Left lung (tissue), 14 donors: ENCODE data around the gene MAU2. TPM values are rescaled to one million over a fixed set of nuclear protein-coding genes. Genes with fewer than 3 reads are reported as not detected.
A peak's percentile ranks its signal among the peaks of the same experiment; 100 is the strongest.

Experiments
- ATAC-seq: fragments of 200-7000 bp; cut with Tn5 transposase; one replicate; pipeline ENCODE4 v1.9.1; 2020; ENCODE audit warnings: moderate library complexity
- DNase-seq, 4 donors: peaks; one replicate each; pipeline ENCODE4 v3.0.0-alpha.2; 2013 to 2020
- H3K27ac ChIP-seq, 2 donors: fragments of 200-600 bp; sonication (generic) in 1 of 2; one replicate each; pipeline versions ENCODE4 v1.5.0 to v1.8.0; 2020 to 2021
- H3K27me3 ChIP-seq, 2 donors: fragments of 200-600 bp; sonication (generic) in 1 of 2; one replicate each; pipeline versions ENCODE4 v1.5.0 to v1.8.0; 2020 to 2021
- H3K36me3 ChIP-seq, 2 donors: fragments of 200-600 bp; sonication (generic) in 1 of 2; one replicate each; pipeline versions ENCODE4 v1.5.0 to v1.8.0; 2020 to 2021
- H3K4me1 ChIP-seq, 2 donors: fragments of 200-600 bp; one replicate each; pipeline ENCODE4 v1.8.0; 2021
- H3K4me3 ChIP-seq, 2 donors: fragments of 200-600 bp; sonication (generic) in 1 of 2; one replicate each; pipeline versions ENCODE4 v1.5.0 to v1.8.0; 2020 to 2021; ENCODE audit warnings: mild to moderate bottlenecking in 1 of 2
- H3K9me3 ChIP-seq, 2 donors: fragments of 200-600 bp; sonication (generic) in 1 of 2; one replicate each; pipeline versions ENCODE4 v1.5.0 to v1.8.0; 2020 to 2021
- CTCF ChIP-seq, 2 donors: fragments of 200-600 bp; sonication (generic) in 1 of 2; IDR thresholded peaks; one replicate each; pipeline versions ENCODE4 v1.5.0 to v1.8.0; 2021; ENCODE audit warnings: antibody characterized with exemption in 2 of 2
- intact Hi-C, 2 donors: fragments of 100-400 bp; cut with DNase I; formaldehyde crosslinking; loops; one replicate each; pipeline versions ENCODE4 v1.11.2 to v1.14.2; 2022
- long read RNA-seq, 12 donors: library from polyadenylated mRNA in 2 of 12; unstranded in 2 of 12; transcript quantifications; one replicate each; pipeline ENCODE4 v2.0.0 and lab custom pipeline, GENCODE V29; 2019 to 2026
- polyA plus RNA-seq, 6 donors: library from polyadenylated mRNA; unstranded; fragments of 120-200 nt; gene quantifications; one replicate each; pipeline ENCODE4 v1.2.1, GENCODE V29; 2013; ENCODE audit not compliant: insufficient read length in 6 of 6
- total RNA-seq, 2 donors: library from RNA; stranded (reverse); fragmentation: NEBNext Ultra II Directional; extraction: Animal tissue kit (Norgen Biotek cat#: 25700); gene quantifications; one replicate each; pipeline ENCODE4 v1.2.1, GENCODE V29; 2021
- donor health status: DM: no; HTN: yes; CAD: no.
- donor health status: DM: no; HTN: no; CAD: no.

The MAU2 gene, protein sequence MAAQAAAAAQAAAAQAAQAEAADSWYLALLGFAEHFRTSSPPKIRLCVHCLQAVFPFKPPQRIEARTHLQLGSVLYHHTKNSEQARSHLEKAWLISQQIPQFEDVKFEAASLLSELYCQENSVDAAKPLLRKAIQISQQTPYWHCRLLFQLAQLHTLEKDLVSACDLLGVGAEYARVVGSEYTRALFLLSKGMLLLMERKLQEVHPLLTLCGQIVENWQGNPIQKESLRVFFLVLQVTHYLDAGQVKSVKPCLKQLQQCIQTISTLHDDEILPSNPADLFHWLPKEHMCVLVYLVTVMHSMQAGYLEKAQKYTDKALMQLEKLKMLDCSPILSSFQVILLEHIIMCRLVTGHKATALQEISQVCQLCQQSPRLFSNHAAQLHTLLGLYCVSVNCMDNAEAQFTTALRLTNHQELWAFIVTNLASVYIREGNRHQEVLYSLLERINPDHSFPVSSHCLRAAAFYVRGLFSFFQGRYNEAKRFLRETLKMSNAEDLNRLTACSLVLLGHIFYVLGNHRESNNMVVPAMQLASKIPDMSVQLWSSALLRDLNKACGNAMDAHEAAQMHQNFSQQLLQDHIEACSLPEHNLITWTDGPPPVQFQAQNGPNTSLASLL
- total RNA-seq = 10 to 100 TPM; 46.7 to 50.8 TPM
- polyA plus RNA-seq = 10 to 100 TPM; 56.8 to 80.3 (median 72.6) TPM
- long read RNA-seq, donor 1, partial matches to known transcripts = 0 of 3 reads
- long read RNA-seq, donor 1, other reads (novel, unspliced or antisense) = 0 of 3 reads
- long read RNA-seq, donor 2, partial matches to known transcripts = 0 of 4 reads
- long read RNA-seq, donor 2, other reads (novel, unspliced or antisense) = 0 of 4 reads
- long read RNA-seq, donor 3, partial matches to known transcripts = 0 of 6 reads
- long read RNA-seq, donor 3, other reads (novel, unspliced or antisense) = 6 of 6 reads
- long read RNA-seq, donor 4, partial matches to known transcripts = 0 of 2 reads
- long read RNA-seq, donor 4, other reads (novel, unspliced or antisense) = 2 of 2 reads
- long read RNA-seq, donor 5, partial matches to known transcripts = 7 of 15 reads
- long read RNA-seq, donor 5, other reads (novel, unspliced or antisense) = 5 of 15 reads
- long read RNA-seq, donor 6, partial matches to known transcripts = 0 of 6 reads
- long read RNA-seq, donor 6, other reads (novel, unspliced or antisense) = 5 of 6 reads
- long read RNA-seq, donor 7 = 0 reads
- long read RNA-seq, donor 8, partial matches to known transcripts = 0 of 5 reads
- long read RNA-seq, donor 8, other reads (novel, unspliced or antisense) = 0 of 5 reads
- long read RNA-seq, donor 9 = 0 reads
- long read RNA-seq, donor 10, partial matches to known transcripts = 0 of 1 reads
- long read RNA-seq, donor 10, other reads (novel, unspliced or antisense) = 1 of 1 reads
- long read RNA-seq, donor 11 = 0 reads
- long read RNA-seq, donor 12, partial matches to known transcripts = 0 of 8 reads
- long read RNA-seq, donor 12, other reads (novel, unspliced or antisense) = 7 of 8 reads

DNA sequence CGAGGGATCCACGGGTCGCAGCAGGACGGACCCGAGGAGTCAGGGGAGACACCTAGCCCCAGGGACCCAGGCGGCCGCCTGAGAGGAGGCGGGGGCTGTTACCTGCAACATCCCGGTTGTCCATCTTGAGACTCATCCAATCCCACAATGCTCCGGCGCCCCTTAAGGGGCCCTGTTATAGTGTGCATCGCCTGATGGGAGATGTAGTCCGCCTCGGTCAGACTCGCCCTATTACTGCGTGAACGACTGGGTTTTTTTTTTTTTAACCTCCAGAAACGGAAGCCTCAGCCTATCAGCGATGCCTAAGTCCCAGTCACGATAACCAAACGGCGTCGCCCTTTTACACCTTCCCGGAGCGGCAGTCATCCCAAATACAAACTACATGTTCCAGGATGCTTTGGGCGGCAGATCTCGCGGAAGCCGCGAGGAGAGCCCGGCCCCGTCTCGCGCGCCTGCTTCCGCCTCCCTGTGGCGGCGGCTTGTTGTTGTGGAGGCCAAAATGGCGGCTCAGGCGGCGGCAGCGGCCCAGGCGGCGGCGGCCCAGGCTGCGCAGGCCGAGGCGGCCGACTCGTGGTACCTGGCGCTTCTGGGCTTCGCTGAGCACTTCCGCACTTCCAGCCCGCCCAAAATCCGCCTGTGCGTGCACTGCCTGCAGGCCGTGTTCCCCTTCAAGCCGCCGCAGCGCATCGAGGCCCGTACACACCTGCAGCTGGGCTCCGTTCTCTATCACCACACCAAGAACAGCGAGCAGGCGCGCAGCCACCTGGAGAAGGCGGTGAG, at the start of gene MAU2, which contains the start of gene SUGP1:
TSS of gene MAU2 (plus strand) at position 469 of the 780 bp plus-strand sequence. CDS start at position 500, 31 bp downstream.
TSS of gene SUGP1 (minus strand) at position 149 of the 780 bp plus-strand sequence. CDS start at position 136, 13 bp downstream.
- peaks cover 0 to 34% of the 10 kb centered on the region in 2 donors for H3K36me3 ChIP-seq
- H3K27ac ChIP-seq = peak within 1 kb of the TSS; percentile 88 to 90
- peak; percentile 27 to 38 for TF ChIP-seq CTCF (IDR thresholded peaks at IDR 0.05)
- ATAC-seq (peak; percentile 98), DNase-seq (peak; percentile 90 to 97 (median 92))
- intact Hi-C loops = no loop called here
- no peaks in the 10 kb centered on the region for H3K9me3 ChIP-seq
- H3K4me1 ChIP-seq = peaks cover 11 to 41% of the 10 kb centered on the region in 2 donors
- H3K4me3 ChIP-seq = peak within 1 kb of the TSS; percentile 99 to 100
- H3K27me3 ChIP-seq = no peaks in the 10 kb centered on the region

DNA sequence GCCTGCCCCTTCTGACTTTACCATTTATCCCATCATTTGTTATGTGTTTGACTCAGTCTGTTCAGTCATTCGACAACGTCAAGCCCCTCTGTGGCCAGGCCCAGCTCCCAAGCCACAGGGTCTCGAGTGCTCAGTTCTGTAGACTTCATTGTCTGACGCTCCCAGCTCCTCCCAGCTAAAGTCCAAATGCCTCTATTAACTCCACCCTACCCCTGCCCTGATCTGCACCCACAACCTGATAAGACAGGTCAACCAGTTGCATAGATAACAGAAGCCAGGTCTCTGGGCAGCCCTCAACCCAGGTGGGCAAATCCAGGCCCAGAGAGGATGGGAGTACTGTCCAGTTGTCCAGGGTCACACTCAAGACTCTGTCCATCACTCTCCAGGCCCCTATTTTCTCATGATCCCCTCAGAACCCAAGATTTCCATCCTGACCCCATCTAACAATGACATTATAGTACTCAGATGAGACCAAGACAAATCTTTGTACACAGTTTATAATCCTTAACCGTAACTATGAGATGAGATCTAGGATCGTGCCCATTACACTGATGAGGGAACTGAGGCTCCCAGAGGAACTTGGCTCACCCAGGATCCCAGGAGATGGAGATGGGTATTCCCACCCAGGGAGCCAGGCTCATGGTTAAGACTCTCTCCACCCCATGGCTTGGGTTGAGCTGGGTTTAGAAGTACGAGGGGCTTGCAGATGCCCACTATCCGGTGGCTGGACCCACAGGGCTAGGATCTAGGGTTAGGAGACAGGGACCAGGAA, 48.6 kb upstream of the MAU2 start:
- Histone ChIP-seq H3K27ac (no peak overlapping the region), H3K4me1 (peaks cover 0 to 7% of the 10 kb centered on the region in 2 donors), H3K36me3 (peaks cover 0 to 26% of the 10 kb centered on the region in 2 donors), H3K9me3 (no peaks in the 10 kb centered on the region), H3K4me3 (no peak overlapping the region), H3K27me3 (peaks cover 0 to 41% of the 10 kb centered on the region in 2 donors)
- no peak for DNase-seq
- no peak for ATAC-seq
- intact Hi-C loops = no loop called here
- TF ChIP-seq CTCF (IDR thresholded peaks at IDR 0.05) = no peak

DNA sequence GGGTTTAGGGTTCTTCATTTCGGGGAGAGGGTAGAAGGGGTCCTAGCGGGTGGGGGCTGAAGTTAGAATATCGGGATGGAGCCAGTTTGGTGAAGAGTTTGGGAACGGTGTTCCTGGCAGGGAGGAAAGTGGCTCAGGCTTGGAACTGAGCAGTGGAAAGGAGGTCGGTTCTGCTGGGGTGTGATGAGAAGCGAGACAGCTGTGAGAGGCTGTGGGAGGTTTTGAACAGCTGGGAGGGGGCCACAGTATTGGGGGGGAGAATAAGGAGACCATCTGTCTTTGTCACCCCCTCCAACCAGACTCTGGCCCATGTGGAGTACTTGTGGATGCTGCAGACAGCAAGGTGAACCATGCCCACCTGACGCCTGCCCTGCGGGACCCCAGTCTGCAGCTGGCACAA, 46.5 kb upstream of the MAU2 start:
- TF ChIP-seq CTCF (IDR thresholded peaks at IDR 0.05) = no peak
- H3K27ac ChIP-seq = no peak overlapping the region
- peaks cover 0 to 7% of the 10 kb centered on the region in 2 donors for H3K4me1 ChIP-seq
- intact Hi-C loops = no loop called here
- H3K4me3 ChIP-seq = no peak overlapping the region
- peaks cover 0 to 41% of the 10 kb centered on the region in 2 donors for H3K27me3 ChIP-seq
- peak in 2 of 4 donors; percentile 66 to 76 for DNase-seq
- H3K36me3 ChIP-seq = peaks cover 0 to 47% of the 10 kb centered on the region in 2 donors
- ATAC-seq = no peak
- H3K9me3 ChIP-seq = no peaks in the 10 kb centered on the region
